Measurements from ENCODE around the gene C6orf120.

C6orf120 gene

DNA sequence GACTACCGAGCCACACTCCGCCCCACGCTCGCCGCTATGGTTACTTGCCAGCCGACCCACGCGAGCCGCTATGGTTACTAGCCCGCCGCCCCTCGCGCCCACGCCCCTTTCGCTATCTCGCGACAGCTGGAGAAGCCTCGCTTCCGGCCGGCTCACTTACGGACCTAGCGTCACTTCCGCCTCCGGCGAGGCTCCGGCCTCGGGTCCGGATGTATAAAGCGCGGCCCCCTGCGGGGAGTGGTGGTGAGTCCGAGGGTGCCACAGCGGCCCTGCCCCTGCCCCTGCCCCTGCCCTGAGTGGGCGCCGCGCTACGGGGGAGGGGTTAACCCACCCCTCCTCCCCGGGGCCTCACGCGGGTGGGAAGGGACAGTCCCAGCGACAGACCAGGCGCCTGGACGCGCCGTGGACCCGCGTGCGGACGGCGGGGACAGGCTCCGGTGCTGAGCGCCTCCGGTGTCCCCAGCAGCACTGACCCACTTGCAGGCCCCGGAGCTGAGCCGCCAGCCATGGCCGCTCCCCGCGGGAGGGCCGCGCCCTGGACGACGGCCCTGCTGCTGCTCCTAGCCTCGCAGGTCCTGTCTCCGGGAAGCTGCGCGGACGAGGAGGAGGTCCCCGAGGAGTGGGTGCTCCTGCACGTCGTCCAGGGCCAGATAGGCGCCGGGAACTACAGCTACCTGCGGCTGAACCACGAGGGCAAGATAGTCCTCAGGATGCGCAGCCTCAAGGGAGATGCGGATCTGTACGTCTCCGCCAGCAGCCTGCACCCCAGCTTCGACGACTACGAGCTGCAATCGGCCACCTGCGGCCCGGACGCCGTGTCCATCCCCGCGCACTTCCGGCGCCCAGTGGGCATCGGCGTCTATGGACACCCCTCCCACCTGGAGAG, at the start of gene C6orf120, which contains the start of gene WDR27:
C6orf120 (plus strand) TSS at position 173 of the 886 bp plus-strand sequence; CDS start at position 507, 334 bp downstream.
WDR27 (minus strand) TSS at position 76 of the 886 bp plus-strand sequence. CDS start 13,024 bp downstream, outside the sequence.
- peak within 1 kb of the TSS; percentile 74 for H3K4me2 ChIP-seq (ENCODE audit: low read length)
- H3K4me3 ChIP-seq (ENCODE audit: low read depth, low read length, poor library complexity, severe bottlenecking): peak within 1 kb of the TSS; percentile 91
- no peak within 1 kb of the TSS for H2AFZ ChIP-seq (ENCODE audit: low read length)
- no peaks in the 10 kb centered on the region for H3K9me2 ChIP-seq (ENCODE audit: low read depth, low read length)
- H3K9ac ChIP-seq (ENCODE audit: low read length): peak within 1 kb of the TSS; percentile 89
- peaks cover 60% of the 10 kb centered on the region for H3K4me1 ChIP-seq (ENCODE audit: insufficient read depth, low read length, severe bottlenecking)
- TF ChIP-seq, protein P1, sequence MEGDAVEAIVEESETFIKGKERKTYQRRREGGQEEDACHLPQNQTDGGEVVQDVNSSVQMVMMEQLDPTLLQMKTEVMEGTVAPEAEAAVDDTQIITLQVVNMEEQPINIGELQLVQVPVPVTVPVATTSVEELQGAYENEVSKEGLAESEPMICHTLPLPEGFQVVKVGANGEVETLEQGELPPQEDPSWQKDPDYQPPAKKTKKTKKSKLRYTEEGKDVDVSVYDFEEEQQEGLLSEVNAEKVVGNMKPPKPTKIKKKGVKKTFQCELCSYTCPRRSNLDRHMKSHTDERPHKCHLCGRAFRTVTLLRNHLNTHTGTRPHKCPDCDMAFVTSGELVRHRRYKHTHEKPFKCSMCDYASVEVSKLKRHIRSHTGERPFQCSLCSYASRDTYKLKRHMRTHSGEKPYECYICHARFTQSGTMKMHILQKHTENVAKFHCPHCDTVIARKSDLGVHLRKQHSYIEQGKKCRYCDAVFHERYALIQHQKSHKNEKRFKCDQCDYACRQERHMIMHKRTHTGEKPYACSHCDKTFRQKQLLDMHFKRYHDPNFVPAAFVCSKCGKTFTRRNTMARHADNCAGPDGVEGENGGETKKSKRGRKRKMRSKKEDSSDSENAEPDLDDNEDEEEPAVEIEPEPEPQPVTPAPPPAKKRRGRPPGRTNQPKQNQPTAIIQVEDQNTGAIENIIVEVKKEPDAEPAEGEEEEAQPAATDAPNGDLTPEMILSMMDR (IDR thresholded peaks at IDR 0.05; ENCODE audit: low read length): no peak
- no peak for TF ChIP-seq EZH2 (IDR thresholded peaks at IDR 0.05; ENCODE audit: borderline replicate concordance, low read length)
- no peaks in the 10 kb centered on the region for H3K9me3 ChIP-seq (ENCODE audit: low read length)
- H3K27ac ChIP-seq (ENCODE audit: low read depth, low read length, poor library complexity, severe bottlenecking): peak within 1 kb of the TSS; percentile 37
- H3K79me2 ChIP-seq (ENCODE audit: insufficient read depth, low read length): peaks cover 34% of the 10 kb centered on the region
- no peaks in the 10 kb centered on the region for H3F3A ChIP-seq (ENCODE audit: insufficient read depth, low read length)
- H4K20me1 ChIP-seq (ENCODE audit: insufficient read depth, low read length): no peaks in the 10 kb centered on the region
- H3K27me3 ChIP-seq (ENCODE audit: insufficient read depth, low read length): no peaks in the 10 kb centered on the region
- H3K36me3 ChIP-seq (ENCODE audit: insufficient read depth, low read length): peaks cover 32% of the 10 kb centered on the region

DNA sequence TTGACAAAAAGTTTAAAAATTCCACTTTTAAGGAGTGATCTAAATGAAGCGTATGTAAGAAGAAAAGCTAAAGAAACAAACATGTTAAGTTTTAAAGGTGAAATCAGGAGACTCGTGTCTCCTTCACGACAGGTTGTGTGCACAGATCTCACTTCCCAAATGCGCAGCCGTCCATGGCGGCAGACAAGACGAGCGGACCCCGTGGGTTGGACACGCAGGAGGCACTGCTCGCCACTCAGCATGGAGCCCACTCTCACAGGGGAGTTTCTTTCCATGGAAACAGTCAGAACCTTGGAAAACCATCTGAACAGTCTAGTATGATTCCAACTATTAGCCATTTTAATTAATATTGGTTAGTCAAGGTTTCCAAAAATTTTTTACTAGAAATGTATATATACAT, 49.0 kb upstream of the C6orf120 start:
- no peaks in the 10 kb centered on the region for H3K9me2 ChIP-seq (ENCODE audit: low read depth, low read length)
- H4K20me1 ChIP-seq (ENCODE audit: insufficient read depth, low read length): no peaks in the 10 kb centered on the region
- no peaks in the 10 kb centered on the region for H3K27me3 ChIP-seq (ENCODE audit: insufficient read depth, low read length)
- H3K4me3 ChIP-seq (ENCODE audit: low read depth, low read length, poor library complexity, severe bottlenecking): no peak overlapping the region
- no peak for TF ChIP-seq EZH2 (IDR thresholded peaks at IDR 0.05; ENCODE audit: borderline replicate concordance, low read length)
- TF ChIP-seq, protein P1 (IDR thresholded peaks at IDR 0.05; ENCODE audit: low read length): no peak
- H3K9me3 ChIP-seq (ENCODE audit: low read length): peaks cover 2% of the 10 kb centered on the region
- no peak overlapping the region for H3K27ac ChIP-seq (ENCODE audit: low read depth, low read length, poor library complexity, severe bottlenecking)
- no peaks in the 10 kb centered on the region for H3F3A ChIP-seq (ENCODE audit: insufficient read depth, low read length)
- H2AFZ ChIP-seq (ENCODE audit: low read length): no peak overlapping the region
- no peaks in the 10 kb centered on the region for H3K4me1 ChIP-seq (ENCODE audit: insufficient read depth, low read length, severe bottlenecking)
- H3K4me2 ChIP-seq (ENCODE audit: low read length): no peak overlapping the region
- H3K36me3 ChIP-seq (ENCODE audit: insufficient read depth, low read length): peaks cover 54% of the 10 kb centered on the region
- no peaks in the 10 kb centered on the region for H3K79me2 ChIP-seq (ENCODE audit: insufficient read depth, low read length)
- H3K9ac ChIP-seq (ENCODE audit: low read length): no peak overlapping the region

DNA sequence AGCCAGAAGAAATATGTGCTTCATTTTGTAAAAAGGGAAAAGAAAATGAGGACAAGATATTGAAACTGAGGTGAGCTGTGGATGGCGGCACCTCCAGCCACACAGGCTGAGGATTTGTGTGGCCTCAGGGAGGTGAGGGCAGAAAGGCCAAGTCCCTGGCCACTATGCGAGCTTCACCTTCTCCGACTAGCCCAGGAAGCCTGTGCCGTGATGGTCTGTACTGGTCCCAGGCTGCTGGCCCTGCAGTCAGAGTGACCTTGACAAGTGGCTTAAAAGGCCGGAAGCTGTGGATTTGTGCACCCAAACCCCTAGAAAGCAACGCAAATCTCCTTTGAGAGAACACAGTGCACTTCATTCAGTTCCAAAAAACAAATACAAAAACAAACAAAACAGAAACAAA, 48.2 kb upstream of the C6orf120 start:
- Histone ChIP-seq H3K79me2 (ENCODE audit: insufficient read depth, low read length) (no peaks in the 10 kb centered on the region), H3K9ac (ENCODE audit: low read length) (no peak overlapping the region), H3K36me3 (ENCODE audit: insufficient read depth, low read length) (peaks cover 58% of the 10 kb centered on the region), H4K20me1 (ENCODE audit: insufficient read depth, low read length) (no peaks in the 10 kb centered on the region), H3K27ac (ENCODE audit: low read depth, low read length, poor library complexity, severe bottlenecking) (no peak overlapping the region), H3K9me2 (ENCODE audit: low read depth, low read length) (no peaks in the 10 kb centered on the region), H2AFZ (ENCODE audit: low read length) (no peak overlapping the region), H3F3A (ENCODE audit: insufficient read depth, low read length) (no peaks in the 10 kb centered on the region), H3K4me3 (ENCODE audit: low read depth, low read length, poor library complexity, severe bottlenecking) (no peak overlapping the region), H3K4me1 (ENCODE audit: insufficient read depth, low read length, severe bottlenecking) (no peaks in the 10 kb centered on the region), H3K4me2 (ENCODE audit: low read length) (no peak overlapping the region), H3K27me3 (ENCODE audit: insufficient read depth, low read length) (no peaks in the 10 kb centered on the region), H3K9me3 (ENCODE audit: low read length) (peaks cover 2% of the 10 kb centered on the region)
- TF ChIP-seq, protein P1 (IDR thresholded peaks at IDR 0.05; ENCODE audit: low read length): no peak
- no peak for TF ChIP-seq EZH2 (IDR thresholded peaks at IDR 0.05; ENCODE audit: borderline replicate concordance, low read length)

All from OCI-LY1 (cell line).